Measurements from ENCODE around the gene POC5.
A peak's percentile ranks its signal among the peaks of the same experiment; 100 is the strongest.
"Not testable (repeated sequence)": the region's sequence is repeated elsewhere in the genome, so short reads cannot be mapped to it uniquely, and the experiment has no call there.

POC5 gene

GRCh38 chr5:75736273-75736672 is 19.0 kb upstream of the POC5 start:
- Histone ChIP-seq H4K8ac (ENCODE audit: low read depth, low read length) (no peak overlapping the region), H3K4me3 (ENCODE audit: low read length) (no peak overlapping the region), H3K9ac (ENCODE audit: low read length) (no peak overlapping the region), H3K4ac (ENCODE audit: low read depth, low read length) (no peak overlapping the region), H3K4me2 (ENCODE audit: low read length) (no peak overlapping the region), H4K5ac (ENCODE audit: low read length) (no peak overlapping the region), H3K18ac (ENCODE audit: low read length) (no peak overlapping the region), H2BK15ac (replicated peaks; ENCODE audit: low read depth) (no peak overlapping the region), H3K27ac (ENCODE audit: low read depth, low read length) (no peak overlapping the region), H2BK5ac (ENCODE audit: low read length) (no peak overlapping the region), H3K36me3 (ENCODE audit: control insufficient read depth, insufficient read depth, low read length) (no peaks in the 10 kb centered on the region), H2AK5ac (ENCODE audit: low read length) (no peak overlapping the region), H3K79me2 (ENCODE audit: control insufficient read depth, insufficient read depth, low read length) (no peaks in the 10 kb centered on the region), H2BK120ac (ENCODE audit: low read depth, low read length) (no peak overlapping the region), H3K79me1 (ENCODE audit: low read length) (no peaks in the 10 kb centered on the region), H3K4me1 (ENCODE audit: control insufficient read depth, low read depth, low read length) (no peaks in the 10 kb centered on the region), H3K27me3 (ENCODE audit: insufficient read depth, low read length, poor library complexity) (no peaks in the 10 kb centered on the region), H3K56ac (ENCODE audit: low read length) (no peak overlapping the region), H3K23ac (ENCODE audit: low read length) (no peak overlapping the region)
- no peak for DNase-seq
- WGBS (ENCODE audit: extremely low coverage, insufficient coverage, low lambda C conversion rate) = no CpG with 5 or more reads among the region's 8 CpGs

- Histone ChIP-seq H4K5ac (ENCODE audit: low read length) (no peak overlapping the region), H2BK5ac (ENCODE audit: low read length) (no peak overlapping the region), H3K23ac (ENCODE audit: low read length) (no peak overlapping the region)
These were observed 17.9 kb upstream of the POC5 start for GRCh38 chr5:75734913-75735789.

DNA sequence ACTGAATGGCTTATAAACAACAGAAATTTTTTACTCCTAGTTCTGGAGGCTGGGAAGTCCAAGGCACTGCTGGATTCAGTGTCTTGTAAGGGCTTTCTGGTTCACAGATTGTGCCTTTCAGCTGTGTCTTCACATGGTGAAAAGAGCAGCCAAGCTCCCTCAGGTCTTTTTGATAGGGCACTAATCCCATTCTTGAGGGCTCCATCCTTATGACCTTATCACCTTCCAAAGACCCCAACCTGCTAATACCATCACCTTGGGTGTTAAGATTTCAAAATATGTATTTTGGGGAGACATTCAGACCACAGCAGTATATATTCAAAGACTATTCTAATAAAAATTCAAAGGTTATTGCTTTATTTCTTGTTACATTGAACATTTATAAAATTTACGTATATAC is 16.5 kb upstream of the POC5 start:
- Histone ChIP-seq H2BK120ac (ENCODE audit: low read depth, low read length) (no peak overlapping the region), H3K4me1 (ENCODE audit: control insufficient read depth, low read depth, low read length) (no peaks in the 10 kb centered on the region), H3K4ac (ENCODE audit: low read depth, low read length) (no peak overlapping the region), H3K79me1 (ENCODE audit: low read length) (no peaks in the 10 kb centered on the region), H3K56ac (ENCODE audit: low read length) (no peak overlapping the region), H3K36me3 (ENCODE audit: control insufficient read depth, insufficient read depth, low read length) (no peaks in the 10 kb centered on the region), H3K18ac (ENCODE audit: low read length) (no peak overlapping the region), H2BK5ac (ENCODE audit: low read length) (no peak overlapping the region), H3K4me3 (ENCODE audit: low read length) (no peak overlapping the region), H3K27me3 (ENCODE audit: insufficient read depth, low read length, poor library complexity) (no peaks in the 10 kb centered on the region), H3K4me2 (ENCODE audit: low read length) (no peak overlapping the region), H3K27ac (ENCODE audit: low read depth, low read length) (no peak overlapping the region), H4K5ac (ENCODE audit: low read length) (no peak overlapping the region), H2BK15ac (replicated peaks; ENCODE audit: low read depth) (no peak overlapping the region), H3K23ac (ENCODE audit: low read length) (no peak overlapping the region), H3K9ac (ENCODE audit: low read length) (no peak overlapping the region), H2AK5ac (ENCODE audit: low read length) (no peak overlapping the region), H3K79me2 (ENCODE audit: control insufficient read depth, insufficient read depth, low read length) (no peaks in the 10 kb centered on the region), H4K8ac (ENCODE audit: low read depth, low read length) (no peak overlapping the region)
- no peak for DNase-seq
- WGBS (ENCODE audit: extremely low coverage, insufficient coverage, low lambda C conversion rate) = no CpG with 5 or more reads among the region's 1 CpG

More at GRCh38 chr5:75734913-75735789, 17.9 kb upstream of the POC5 start:
- no peak overlapping the region for H3K18ac ChIP-seq (ENCODE audit: low read length)
- H3K27ac ChIP-seq (ENCODE audit: low read depth, low read length) = no peak overlapping the region
- peak; percentile 73 for DNase-seq
- H3K36me3 ChIP-seq (ENCODE audit: control insufficient read depth, insufficient read depth, low read length) = no peaks in the 10 kb centered on the region
- H3K56ac ChIP-seq (ENCODE audit: low read length) = no peak overlapping the region
- WGBS (ENCODE audit: extremely low coverage, insufficient coverage, low lambda C conversion rate) = no CpG with 5 or more reads among the region's 6 CpGs
- H3K79me1 ChIP-seq (ENCODE audit: low read length) = no peaks in the 10 kb centered on the region
- no peaks in the 10 kb centered on the region for H3K79me2 ChIP-seq (ENCODE audit: control insufficient read depth, insufficient read depth, low read length)
- no peaks in the 10 kb centered on the region for H3K27me3 ChIP-seq (ENCODE audit: insufficient read depth, low read length, poor library complexity)
- no peak overlapping the region for H2BK15ac ChIP-seq (replicated peaks; ENCODE audit: low read depth)
- H2AK5ac ChIP-seq (ENCODE audit: low read length) = no peak overlapping the region
- H4K8ac ChIP-seq (ENCODE audit: low read depth, low read length) = no peak overlapping the region
- no peak overlapping the region for H3K9ac ChIP-seq (ENCODE audit: low read length)
- H3K4me1 ChIP-seq (ENCODE audit: control insufficient read depth, low read depth, low read length) = no peaks in the 10 kb centered on the region
- no peak overlapping the region for H2BK120ac ChIP-seq (ENCODE audit: low read depth, low read length)
- no peak overlapping the region for H3K4me3 ChIP-seq (ENCODE audit: low read length)
- H3K4me2 ChIP-seq (ENCODE audit: low read length) = no peak overlapping the region
- no peak overlapping the region for H3K4ac ChIP-seq (ENCODE audit: low read depth, low read length)

- not testable (repeated sequence) for H3K4me1 ChIP-seq (ENCODE audit: control insufficient read depth, low read depth, low read length); H3K9ac ChIP-seq (ENCODE audit: low read length); H2BK5ac ChIP-seq (ENCODE audit: low read length); H3K79me2 ChIP-seq (ENCODE audit: control insufficient read depth, insufficient read depth, low read length); H4K8ac ChIP-seq (ENCODE audit: low read depth, low read length); H2BK15ac ChIP-seq (replicated peaks; ENCODE audit: low read depth); H3K36me3 ChIP-seq (ENCODE audit: control insufficient read depth, insufficient read depth, low read length); H4K5ac ChIP-seq (ENCODE audit: low read length); H3K4me2 ChIP-seq (ENCODE audit: low read length); H3K27me3 ChIP-seq (ENCODE audit: insufficient read depth, low read length, poor library complexity); H2AK5ac ChIP-seq (ENCODE audit: low read length); H3K27ac ChIP-seq (ENCODE audit: low read depth, low read length); H3K23ac ChIP-seq (ENCODE audit: low read length); H3K79me1 ChIP-seq (ENCODE audit: low read length); H2BK120ac ChIP-seq (ENCODE audit: low read depth, low read length); H3K4ac ChIP-seq (ENCODE audit: low read depth, low read length); DNase-seq; H3K18ac ChIP-seq (ENCODE audit: low read length); H3K4me3 ChIP-seq (ENCODE audit: low read length); H3K56ac ChIP-seq (ENCODE audit: low read length)
- no CpG with 5 or more reads among the region's 4 CpGs for WGBS (ENCODE audit: extremely low coverage, insufficient coverage, low lambda C conversion rate)
These were observed 14.3 kb upstream of the POC5 start for GRCh38 chr5:75731515-75731914.

DNA sequence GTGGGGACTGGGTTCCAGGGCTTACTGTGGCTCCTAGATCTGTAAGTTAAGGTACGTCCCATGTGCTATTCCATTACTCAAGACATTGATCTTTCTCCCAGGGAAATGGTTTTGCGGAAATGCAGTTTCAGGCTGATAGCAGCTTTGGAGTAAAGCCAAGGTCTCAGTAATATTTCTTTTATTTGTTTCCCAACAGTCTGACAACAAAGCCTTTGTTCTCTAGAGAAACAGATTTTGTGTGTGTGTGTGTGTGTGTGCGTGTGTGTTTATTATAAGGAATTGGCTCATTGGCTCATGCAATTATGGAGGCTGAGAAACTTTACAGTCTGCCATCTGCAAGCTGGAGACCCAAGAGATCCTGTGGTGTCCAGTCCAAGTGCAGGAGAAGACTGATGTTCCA is 12.1 kb upstream of the POC5 start:
- Histone ChIP-seq H3K36me3 (ENCODE audit: control insufficient read depth, insufficient read depth, low read length) (no peaks in the 10 kb centered on the region), H3K23ac (ENCODE audit: low read length) (no peak overlapping the region), H4K5ac (ENCODE audit: low read length) (no peak overlapping the region), H2BK120ac (ENCODE audit: low read depth, low read length) (no peak overlapping the region), H3K56ac (ENCODE audit: low read length) (no peak overlapping the region), H2AK5ac (ENCODE audit: low read length) (no peak overlapping the region), H3K27me3 (ENCODE audit: insufficient read depth, low read length, poor library complexity) (no peaks in the 10 kb centered on the region), H3K9ac (ENCODE audit: low read length) (no peak overlapping the region), H2BK15ac (replicated peaks; ENCODE audit: low read depth) (no peak overlapping the region), H4K8ac (ENCODE audit: low read depth, low read length) (no peak overlapping the region), H2BK5ac (ENCODE audit: low read length) (no peak overlapping the region), H3K4ac (ENCODE audit: low read depth, low read length) (no peak overlapping the region), H3K79me1 (ENCODE audit: low read length) (no peaks in the 10 kb centered on the region), H3K4me3 (ENCODE audit: low read length) (no peak overlapping the region), H3K18ac (ENCODE audit: low read length) (no peak overlapping the region), H3K4me2 (ENCODE audit: low read length) (no peak overlapping the region), H3K4me1 (ENCODE audit: control insufficient read depth, low read depth, low read length) (no peaks in the 10 kb centered on the region), H3K27ac (ENCODE audit: low read depth, low read length) (no peak overlapping the region), H3K79me2 (ENCODE audit: control insufficient read depth, insufficient read depth, low read length) (no peaks in the 10 kb centered on the region)
- no peak for DNase-seq
- WGBS (ENCODE audit: extremely low coverage, insufficient coverage, low lambda C conversion rate) = no CpG with 5 or more reads among the region's 3 CpGs

- H2BK5ac ChIP-seq (ENCODE audit: low read length) = no peak overlapping the region
- no peaks in the 10 kb centered on the region for H3K36me3 ChIP-seq (ENCODE audit: control insufficient read depth, insufficient read depth, low read length)
- no CpG with 5 or more reads among the region's 2 CpGs for WGBS (ENCODE audit: extremely low coverage, insufficient coverage, low lambda C conversion rate)
- H3K4me3 ChIP-seq (ENCODE audit: low read length) = no peak overlapping the region
- no peaks in the 10 kb centered on the region for H3K79me1 ChIP-seq (ENCODE audit: low read length)
- no peak overlapping the region for H3K27ac ChIP-seq (ENCODE audit: low read depth, low read length)
- no peak overlapping the region for H3K4me2 ChIP-seq (ENCODE audit: low read length)
- no peak overlapping the region for H3K18ac ChIP-seq (ENCODE audit: low read length)
- H2AK5ac ChIP-seq (ENCODE audit: low read length) = no peak overlapping the region
- H4K8ac ChIP-seq (ENCODE audit: low read depth, low read length) = no peak overlapping the region
- H3K56ac ChIP-seq (ENCODE audit: low read length) = no peak overlapping the region
- H3K23ac ChIP-seq (ENCODE audit: low read length) = no peak overlapping the region
- no peak overlapping the region for H3K9ac ChIP-seq (ENCODE audit: low read length)
- H4K5ac ChIP-seq (ENCODE audit: low read length) = no peak overlapping the region
- H3K79me2 ChIP-seq (ENCODE audit: control insufficient read depth, insufficient read depth, low read length) = no peaks in the 10 kb centered on the region
- H3K4ac ChIP-seq (ENCODE audit: low read depth, low read length) = no peak overlapping the region
- no peak overlapping the region for H2BK15ac ChIP-seq (replicated peaks; ENCODE audit: low read depth)
- no peak for DNase-seq
- no peak overlapping the region for H2BK120ac ChIP-seq (ENCODE audit: low read depth, low read length)
- H3K4me1 ChIP-seq (ENCODE audit: control insufficient read depth, low read depth, low read length) = no peaks in the 10 kb centered on the region
- no peaks in the 10 kb centered on the region for H3K27me3 ChIP-seq (ENCODE audit: insufficient read depth, low read length, poor library complexity)
These were observed 10.7 kb upstream of the POC5 start for GRCh38 chr5:75727931-75728330.
